Pancreas (tissue), 10 donors: ENCODE data around the gene IKBKE. TPM values are rescaled to one million over a fixed set of nuclear protein-coding genes. Genes with fewer than 3 reads are reported as not detected.

Experiments
- ATAC-seq, 4 donors: fragments of 200-7000 bp; cut with Tn5 transposase; one replicate each; pipeline versions ENCODE4 v1.8.0 to v1.9.1; 2020; ENCODE audit warnings: mild to moderate bottlenecking in 4 of 4, moderate library complexity in 4 of 4
- DNase-seq, 6 donors: peaks; one replicate each; pipeline ENCODE4 v3.0.0-alpha.2; 2020
- FAIRE-seq: peaks from 2 replicates; lab custom pipeline; 2012; peaks lifted over from hg19 to GRCh38; lab: Jason Lieb, UNC
- H3K27ac ChIP-seq, 4 donors: fragments of 200-600 bp; sonication (generic); 1 replicate in 3 of 4; 2 replicates in 1 of 4; pipeline versions ENCODE4 v1.5.0 to v1.8.0; 2020
- H3K27me3 ChIP-seq, 4 donors: fragments of 200-600 bp; one replicate each; pipeline ENCODE4 v1.8.0; 2021
- H3K36me3 ChIP-seq, 3 donors: fragments of 200-600 bp; sonication (generic) in 1 of 3; one replicate each; pipeline versions ENCODE4 v1.5.0 to v1.8.0; 2020 to 2021
- H3K4me1 ChIP-seq, 3 donors: fragments of 200-600 bp; one replicate each; pipeline ENCODE4 v1.8.0; 2021
- H3K4me3 ChIP-seq, 4 donors: fragments of 200-600 bp; sonication (generic) in 2 of 4; one replicate each; pipeline versions ENCODE4 v1.5.0 to v1.8.0; 2020 to 2021
- H3K9me3 ChIP-seq, 4 donors: fragments of 200-600 bp; one replicate each; pipeline ENCODE4 v1.8.0; 2021
- WGBS, 2 donors: extraction: QIAGEN DNeasy Blood & Tissue Kit; methylation state at CpG; one replicate each; pipeline ENCODE4 v1.1.7; 2013; 5-methylcytosine and 5-hydroxymethylcytosine counted together
- intact Hi-C, 3 donors: fragments of 100-400 bp; cut with DNase I; formaldehyde crosslinking; loops; one replicate each; pipeline versions ENCODE4 v1.11.1 to v1.14.2; 2022
- polyA plus RNA-seq, 2 donors: library from polyadenylated mRNA; stranded (reverse); fragments of 200-250 nt; gene quantifications; one replicate each; pipeline ENCODE4 v1.2.3, GENCODE V29; 2013
- total RNA-seq, 6 donors: library from RNA; stranded (reverse); fragmentation: NEBNext Ultra II Directional in 4 of 6; extraction: Animal tissue kit (Norgen Biotek cat#: 25700) in 4 of 6; gene quantifications; one replicate each; pipeline versions ENCODE4 v1.2.1 to v1.2.4, GENCODE V29; 2021 to 2023
- TF ChIP-seq, protein P1 (sequence below), 4 donors: fragments of 200-600 bp; sonication (generic) in 3 of 4; IDR thresholded peaks; one replicate each; pipeline versions ENCODE4 v1.5.0 to v1.8.0; 2021; ENCODE audit warnings: antibody characterized with exemption in 4 of 4
- donor health status: healthy with polysubstance abuse.
- donor health status: DM: no; HTN: no; CAD: no; lungs with moderate emphysema.
- donor health status: DM: no; HTN: no; CAD: no.
- donor health status: control.
- donor health status: control.
- donor health status: Bipolar disorder and iron deficiency.
- donor health status: DM: yes; HTN: yes; CAD: no.
- donor health status: DM: no; HTN: no; CAD: no.
- donor health status: DM: no; HTN: no; CAD: no.
- donor health status: DM: yes; HTN: yes; CAD: no.

Gene IKBKE
- total and polyA plus RNA-seq, 8 donors, result 1.8 to 9.9 (median 3.4) TPM

- TF ChIP-seq, protein P1, sequence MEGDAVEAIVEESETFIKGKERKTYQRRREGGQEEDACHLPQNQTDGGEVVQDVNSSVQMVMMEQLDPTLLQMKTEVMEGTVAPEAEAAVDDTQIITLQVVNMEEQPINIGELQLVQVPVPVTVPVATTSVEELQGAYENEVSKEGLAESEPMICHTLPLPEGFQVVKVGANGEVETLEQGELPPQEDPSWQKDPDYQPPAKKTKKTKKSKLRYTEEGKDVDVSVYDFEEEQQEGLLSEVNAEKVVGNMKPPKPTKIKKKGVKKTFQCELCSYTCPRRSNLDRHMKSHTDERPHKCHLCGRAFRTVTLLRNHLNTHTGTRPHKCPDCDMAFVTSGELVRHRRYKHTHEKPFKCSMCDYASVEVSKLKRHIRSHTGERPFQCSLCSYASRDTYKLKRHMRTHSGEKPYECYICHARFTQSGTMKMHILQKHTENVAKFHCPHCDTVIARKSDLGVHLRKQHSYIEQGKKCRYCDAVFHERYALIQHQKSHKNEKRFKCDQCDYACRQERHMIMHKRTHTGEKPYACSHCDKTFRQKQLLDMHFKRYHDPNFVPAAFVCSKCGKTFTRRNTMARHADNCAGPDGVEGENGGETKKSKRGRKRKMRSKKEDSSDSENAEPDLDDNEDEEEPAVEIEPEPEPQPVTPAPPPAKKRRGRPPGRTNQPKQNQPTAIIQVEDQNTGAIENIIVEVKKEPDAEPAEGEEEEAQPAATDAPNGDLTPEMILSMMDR (IDR thresholded peaks at IDR 0.05), result no peak
- DNase-seq, result no peak
- no peak for ATAC-seq
- FAIRE-seq, result no peak
- intact Hi-C loops, result no loop called here
- H3K9me3 ChIP-seq, result no peaks in the 10 kb centered on the region
- no peaks in the 10 kb centered on the region for H3K36me3 ChIP-seq
- WGBS, 2 donors, result 90 to 95% methylated on average over 12 of the region's 12 CpGs
- H3K27ac ChIP-seq, result no peak overlapping the region
- peaks cover 0 to 5% (median 4%) of the 10 kb centered on the region in 3 donors for H3K4me1 ChIP-seq
- H3K27me3 ChIP-seq, result no peaks in the 10 kb centered on the region
- no peak overlapping the region for H3K4me3 ChIP-seq
Measured at GRCh38 chr1:206450281-206450680, 20.0 kb upstream of the IKBKE start.

DNA sequence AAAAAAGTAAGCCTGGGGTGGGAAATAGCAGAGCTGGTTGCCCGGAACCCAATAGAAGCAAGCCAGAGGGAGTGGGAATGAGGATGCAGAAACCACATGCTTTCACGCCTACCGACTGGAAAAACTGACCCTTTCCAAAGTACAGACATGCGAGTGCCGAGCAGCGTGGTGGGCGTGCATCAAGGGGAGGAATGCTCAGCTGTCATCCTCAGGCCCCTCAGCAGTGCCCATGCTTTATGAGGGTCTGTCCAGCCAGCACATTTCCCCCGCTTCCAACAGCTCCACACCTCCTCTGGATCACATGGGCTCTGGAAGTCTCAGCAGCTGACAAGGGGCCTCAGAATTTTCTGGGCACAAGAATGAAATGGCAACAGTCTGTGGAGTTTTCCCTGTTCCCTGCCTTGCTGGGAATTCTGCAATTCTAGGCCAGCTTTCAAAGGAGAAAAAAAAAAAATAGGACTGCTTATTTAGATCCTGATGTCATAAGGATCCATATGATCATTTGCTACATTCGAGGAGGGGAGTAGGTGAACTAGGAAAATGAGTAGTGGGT lies 19.1 kb upstream of the IKBKE start:
- no peak overlapping the region for H3K4me3 ChIP-seq
- no peak for ATAC-seq
- 87 to 88% methylated on average over 9 of the region's 9 CpGs for WGBS, 2 donors
- no peak for DNase-seq
- no peak for FAIRE-seq
- intact Hi-C loops, result no loop called here
- H3K36me3 ChIP-seq, result no peaks in the 10 kb centered on the region
- H3K4me1 ChIP-seq, result no peaks in the 10 kb centered on the region
- TF ChIP-seq, protein P1 (IDR thresholded peaks at IDR 0.05), result no peak
- no peaks in the 10 kb centered on the region for H3K9me3 ChIP-seq
- H3K27me3 ChIP-seq, result no peaks in the 10 kb centered on the region
- H3K27ac ChIP-seq, result no peak overlapping the region

DNA sequence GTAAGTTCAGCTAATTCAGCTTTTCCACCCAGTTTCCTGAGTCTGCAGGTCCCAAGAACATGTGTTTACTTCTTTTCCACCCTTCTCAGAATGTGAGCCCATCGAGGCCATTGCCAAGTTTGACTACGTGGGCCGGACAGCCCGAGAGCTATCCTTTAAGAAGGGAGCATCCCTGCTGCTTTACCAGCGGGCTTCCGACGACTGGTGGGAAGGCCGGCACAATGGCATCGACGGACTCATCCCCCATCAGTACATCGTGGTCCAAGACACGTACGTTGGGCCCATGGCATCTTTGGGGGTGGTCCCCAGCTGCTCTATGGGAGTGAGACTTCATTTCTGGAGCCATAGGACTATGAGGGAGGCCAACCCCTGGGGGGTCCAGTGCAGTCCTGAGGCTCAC lies 17.2 kb upstream of the IKBKE start:
- intact Hi-C loops, result no loop called here
- Histone ChIP-seq H3K36me3 (no peaks in the 10 kb centered on the region), H3K27ac (no peak overlapping the region), H3K27me3 (no peaks in the 10 kb centered on the region), H3K9me3 (no peaks in the 10 kb centered on the region), H3K4me3 (no peak overlapping the region), H3K4me1 (no peaks in the 10 kb centered on the region)
- TF ChIP-seq, protein P1 (IDR thresholded peaks at IDR 0.05), result no peak
- no peak for DNase-seq
- no peak for ATAC-seq
- WGBS, 2 donors, result 88 to 90% methylated on average over 13 of the region's 13 CpGs
- FAIRE-seq, result no peak

- ATAC-seq (no peak), FAIRE-seq (no peak), DNase-seq (no peak)
- intact Hi-C loops, result no loop called here
- H3K4me1 ChIP-seq, result no peaks in the 10 kb centered on the region
- no peak overlapping the region for H3K4me3 ChIP-seq
- WGBS, 2 donors, result 71 to 80% methylated on average over 3 of the region's 3 CpGs
- H3K27me3 ChIP-seq, result no peaks in the 10 kb centered on the region
- H3K36me3 ChIP-seq, result no peaks in the 10 kb centered on the region
- no peaks in the 10 kb centered on the region for H3K9me3 ChIP-seq
- TF ChIP-seq, protein P1 (IDR thresholded peaks at IDR 0.05), result no peak
- H3K27ac ChIP-seq, result peak overlapping the region in 1 of 4 donors; percentile 22
Measured at GRCh38 chr1:206455289-206455665, 15.0 kb upstream of the IKBKE start.

- DNase-seq, result peak in 1 of 6 donors; percentile 50
- TF ChIP-seq, protein P1 (IDR thresholded peaks at IDR 0.05), result no peak
- no peak overlapping the region for H3K4me3 ChIP-seq
- intact Hi-C loops, result no loop called here
- no peaks in the 10 kb centered on the region for H3K36me3 ChIP-seq
- H3K4me1 ChIP-seq, result no peaks in the 10 kb centered on the region
- H3K27me3 ChIP-seq, result no peaks in the 10 kb centered on the region
- 44 to 46% methylated on average over 12 of the region's 12 CpGs for WGBS, 2 donors
- peak in 2 of 4 donors; percentile 49 to 59 for ATAC-seq
- peak overlapping the region in 1 of 4 donors; percentile 22 for H3K27ac ChIP-seq
- no peaks in the 10 kb centered on the region for H3K9me3 ChIP-seq
- no peak for FAIRE-seq
Measured at GRCh38 chr1:206455666-206456344, 14.5 kb upstream of the IKBKE start.
